Left hindlimb (tissue), 1 donor: ENCODE measurements around the gene NPAS2.

Experiments used
- DNase-seq: peaks from one replicate; pipeline ENCODE4 v3.0.0-alpha.2; 2018

NPAS2 gene

DNA sequence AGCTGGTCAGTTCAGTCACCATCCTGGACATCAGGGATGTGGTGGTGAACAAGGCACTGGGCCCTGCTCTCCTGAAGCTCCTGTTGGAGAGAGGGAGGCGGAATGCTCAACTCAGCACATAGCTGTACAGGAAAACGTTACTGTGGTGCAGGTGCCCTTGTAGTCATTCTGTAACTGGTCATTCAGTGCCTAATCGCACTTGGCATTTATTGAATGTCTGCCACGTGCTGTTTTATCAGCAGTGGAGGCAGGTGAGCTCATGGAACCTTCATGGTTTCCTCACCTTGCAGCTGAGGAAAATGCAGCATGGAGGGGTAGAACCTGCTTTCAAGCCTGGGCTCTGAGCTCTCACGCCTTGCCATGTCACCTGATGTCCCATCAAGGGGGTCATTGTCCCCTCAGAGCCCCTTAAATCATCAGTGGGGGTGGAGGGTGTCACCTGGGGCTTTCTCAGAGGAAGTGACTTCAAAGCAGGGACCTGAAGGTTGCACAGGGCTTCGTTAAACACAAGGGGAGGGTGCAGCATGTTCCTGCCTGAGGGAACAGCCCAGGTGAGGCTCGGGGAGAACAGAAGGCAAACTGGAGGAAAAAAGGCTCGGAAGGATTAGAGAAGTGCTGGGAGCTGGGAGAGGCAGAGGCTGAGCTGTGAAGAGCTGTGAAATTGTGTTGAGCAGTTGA lies 126.1 kb downstream of the NPAS2 start:
- DNase-seq, result no peak

DNA sequence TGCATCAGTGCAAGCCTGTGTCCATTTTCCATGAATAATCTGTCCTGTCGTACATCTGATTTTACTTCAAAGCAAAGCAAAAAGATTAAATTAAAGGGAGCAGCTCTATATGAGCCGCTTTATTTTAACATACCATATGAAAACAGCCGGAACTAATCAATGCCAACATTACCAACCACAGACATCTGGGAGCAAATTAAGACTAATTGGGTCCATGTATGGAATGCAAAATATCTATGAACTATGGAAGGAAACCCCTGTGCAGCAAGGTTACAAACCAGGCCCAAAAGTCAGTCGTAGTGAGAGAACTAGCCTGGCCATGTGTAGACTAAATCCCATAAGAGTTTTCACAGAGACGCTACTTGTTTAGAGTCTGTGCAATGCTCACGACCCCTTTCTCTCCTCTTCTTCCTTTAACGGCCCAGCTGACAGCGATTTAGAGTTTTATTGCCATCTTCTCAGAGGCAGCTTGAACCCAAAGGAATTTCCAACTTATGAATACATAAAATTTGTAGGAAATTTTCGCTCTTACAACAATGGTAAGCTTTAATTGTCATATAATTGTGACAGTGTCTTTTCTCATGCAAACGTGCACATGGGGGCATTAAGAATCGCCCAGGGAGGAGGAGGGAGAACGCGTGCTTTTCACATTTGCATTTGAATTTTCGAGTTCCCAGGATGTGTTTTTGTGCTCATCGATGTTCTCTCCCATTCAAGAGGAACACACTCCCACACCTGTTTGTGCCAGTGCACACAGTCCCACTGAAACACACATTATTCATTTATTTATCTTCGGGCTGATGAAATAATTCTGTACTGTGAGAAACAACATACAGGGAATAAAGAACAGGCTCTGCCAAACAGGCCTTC lies 129.2 kb downstream of the NPAS2 start:
- no peak for DNase-seq

DNA sequence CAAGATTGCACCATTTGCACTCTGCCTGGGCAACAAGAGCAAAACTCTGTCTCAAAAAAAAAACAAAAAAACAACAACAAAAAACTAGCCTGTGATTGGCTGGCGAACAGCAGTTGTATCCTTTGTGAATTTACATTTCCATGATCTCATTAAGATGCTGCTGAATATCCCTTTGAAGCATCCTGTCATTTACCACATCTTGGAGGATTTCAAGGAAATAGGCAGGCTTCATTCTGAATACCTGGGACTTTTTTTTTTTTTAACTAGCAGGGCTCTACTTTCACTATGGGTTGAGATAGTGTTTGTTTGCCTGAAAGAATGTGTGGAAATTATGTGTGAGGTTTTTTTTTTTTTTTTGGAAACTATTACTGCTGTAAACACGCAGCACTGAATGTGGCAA lies 132.6 kb downstream of the NPAS2 start:
- DNase-seq, result no peak

DNA sequence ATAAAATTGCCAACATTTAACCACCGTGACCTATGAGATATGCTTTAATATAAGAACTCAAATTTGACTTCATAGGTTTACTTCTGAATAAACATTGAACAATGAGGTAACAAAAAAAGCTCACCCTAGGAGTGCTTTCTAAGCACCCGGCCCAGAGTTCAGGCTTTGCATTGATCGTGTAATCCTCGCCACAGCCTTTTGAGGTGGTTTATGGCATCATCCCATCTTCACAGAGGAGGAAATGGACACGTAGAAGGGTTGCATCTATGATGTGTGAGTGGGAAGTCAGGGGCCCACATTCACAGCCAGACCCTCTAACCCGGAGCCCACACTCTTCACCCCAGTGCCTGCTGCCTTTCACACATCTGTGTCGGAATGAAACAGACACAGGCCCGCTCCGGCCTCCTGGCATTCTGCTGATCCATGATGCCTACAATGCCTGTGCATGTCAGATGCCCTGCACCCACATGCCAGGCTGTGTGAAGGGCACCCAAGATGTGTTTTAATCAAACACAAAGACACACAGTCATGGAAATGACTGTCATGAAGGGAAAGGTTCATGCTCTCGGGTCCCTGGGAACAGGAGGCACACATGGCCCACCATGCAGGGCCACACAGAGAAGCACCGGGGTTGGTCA lies 133.6 kb downstream of the NPAS2 start:
- DNase-seq, result no peak

GRCh38 chr2:100954044-100954420 lies 134.1 kb downstream of the NPAS2 start:
- DNase-seq, result no peak

DNA sequence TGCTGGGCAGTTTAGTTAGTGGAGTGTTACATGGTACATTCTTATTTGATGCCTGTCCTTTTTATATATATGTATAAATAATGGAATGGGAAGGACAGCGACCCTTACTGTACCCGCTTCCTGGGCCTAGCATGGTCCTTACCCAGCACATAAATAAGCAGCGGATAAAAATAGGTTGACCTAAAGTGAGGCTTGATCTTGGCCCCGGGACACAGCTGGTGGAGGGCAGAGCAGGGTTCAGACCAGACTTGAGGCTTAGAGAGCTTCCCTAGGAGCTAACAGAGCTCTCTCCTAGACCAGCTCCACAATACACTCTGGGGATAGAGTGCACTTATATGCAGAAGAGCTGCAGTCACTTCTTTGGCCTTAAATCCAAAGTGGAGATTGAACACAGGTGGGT lies 135.3 kb downstream of the NPAS2 start:
- no peak for DNase-seq

DNA sequence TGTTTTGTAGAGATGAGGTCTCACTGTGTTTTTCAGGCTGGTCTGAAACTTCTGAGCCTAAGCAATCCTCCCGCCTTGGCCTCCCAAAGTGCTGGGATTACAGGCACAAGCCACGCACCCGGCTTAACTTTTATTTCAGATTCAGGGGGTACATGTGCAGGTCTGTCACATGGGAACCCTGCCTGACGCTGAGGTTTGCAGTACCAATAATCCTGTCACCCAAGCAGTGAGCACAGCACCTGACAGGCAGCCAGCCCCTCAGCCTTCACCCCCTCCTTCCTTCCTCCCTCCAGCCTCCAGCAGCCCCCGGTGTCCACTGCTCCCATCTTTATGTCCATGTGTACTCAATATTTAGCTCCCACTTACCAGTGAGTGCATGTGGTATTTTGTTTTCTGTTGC lies 136.1 kb downstream of the NPAS2 start:
- no peak for DNase-seq

DNA sequence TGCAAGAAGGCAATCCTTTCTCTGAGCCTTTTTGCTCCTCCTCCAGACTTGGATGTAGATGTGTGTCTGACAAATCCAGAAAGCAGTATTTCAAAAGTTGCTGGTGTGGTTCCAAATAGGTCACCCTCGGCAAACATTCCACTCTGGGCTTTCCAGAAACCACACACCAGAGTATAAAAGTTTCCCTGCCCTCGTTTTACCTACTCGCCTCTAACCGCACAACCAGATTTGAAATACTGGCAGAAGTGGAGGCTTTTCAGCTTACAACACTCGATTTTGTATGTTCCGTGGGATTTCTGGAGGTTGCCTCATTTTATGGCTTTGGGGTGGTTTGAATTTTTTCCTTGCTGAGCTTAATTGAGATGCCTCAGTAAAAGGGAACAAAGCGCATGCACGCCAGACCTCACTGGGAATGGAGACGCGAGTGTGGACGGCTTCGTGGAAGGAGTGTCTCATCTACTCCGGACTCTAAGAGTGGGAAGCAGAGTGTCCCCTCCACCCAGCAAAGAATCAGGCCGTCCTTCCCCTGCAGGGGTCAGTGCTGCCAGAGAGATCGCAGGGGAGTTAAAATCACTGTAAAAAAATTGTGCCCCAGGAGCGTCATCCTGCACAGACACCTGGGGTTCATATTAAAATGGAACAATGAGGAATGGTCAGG lies 138.2 kb downstream of the NPAS2 start:
- DNase-seq, result peak; percentile 82

DNA sequence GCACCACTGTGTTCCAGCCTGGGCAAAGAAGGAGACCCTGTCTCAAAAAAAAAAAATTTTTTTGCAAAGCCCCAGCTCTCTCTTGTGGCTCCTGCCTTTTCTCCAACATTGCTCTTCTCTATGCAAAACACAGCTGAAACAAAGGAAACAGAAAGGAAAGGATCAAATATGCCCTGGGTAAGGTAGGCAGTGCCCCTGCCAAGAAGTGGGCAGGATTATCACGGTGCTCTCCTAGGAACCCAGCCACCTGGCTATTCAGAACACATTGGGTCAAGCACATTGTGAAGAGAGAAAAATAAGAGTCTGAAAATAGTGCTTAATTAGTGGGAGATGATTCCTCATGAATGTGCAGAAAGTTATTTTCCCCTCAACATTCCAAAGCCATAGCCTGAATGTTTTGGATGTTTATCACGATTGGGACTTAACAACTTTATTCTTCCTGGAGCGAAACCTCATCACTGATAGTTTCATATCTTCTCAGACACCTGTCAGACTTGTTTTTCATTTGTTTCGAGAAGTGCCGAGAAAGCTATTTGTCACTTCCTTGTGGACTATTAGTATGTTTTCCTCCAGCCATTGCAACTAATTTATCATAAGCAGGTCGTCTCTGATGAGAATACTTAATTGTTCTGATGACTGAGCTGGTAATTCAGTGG lies 139.4 kb downstream of the NPAS2 start:
- DNase-seq, result no peak

- DNase-seq, result no peak
These were observed 140.7 kb downstream of the NPAS2 start for GRCh38 chr2:100960688-100961087.

GRCh38 chr2:100962366-100963025 lies 142.6 kb downstream of the NPAS2 start:
- no peak for DNase-seq

DNA sequence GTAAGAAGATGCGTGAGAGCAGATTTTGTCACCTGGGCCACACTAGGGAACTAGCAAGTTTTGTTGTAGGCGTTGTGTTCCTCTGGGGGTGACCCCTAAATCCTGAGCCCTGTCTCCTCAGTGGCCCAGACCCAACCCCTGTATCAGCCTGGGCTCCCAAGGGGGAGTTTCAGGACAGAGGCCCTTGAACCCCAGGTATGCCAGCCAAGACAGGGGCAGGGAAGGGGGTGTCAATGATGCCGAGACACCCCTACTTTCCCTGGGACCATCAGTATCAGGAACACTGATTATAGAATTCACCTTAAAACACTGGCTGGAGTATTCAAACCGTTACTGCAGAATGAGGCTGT lies 143.1 kb downstream of the NPAS2 start:
- DNase-seq, result no peak

GRCh38 chr2:100964222-100964621 lies 144.3 kb downstream of the NPAS2 start:
- DNase-seq, result no peak

GRCh38 chr2:100964681-100965169 lies 144.8 kb downstream of the NPAS2 start:
- peak; percentile 83 for DNase-seq

DNA sequence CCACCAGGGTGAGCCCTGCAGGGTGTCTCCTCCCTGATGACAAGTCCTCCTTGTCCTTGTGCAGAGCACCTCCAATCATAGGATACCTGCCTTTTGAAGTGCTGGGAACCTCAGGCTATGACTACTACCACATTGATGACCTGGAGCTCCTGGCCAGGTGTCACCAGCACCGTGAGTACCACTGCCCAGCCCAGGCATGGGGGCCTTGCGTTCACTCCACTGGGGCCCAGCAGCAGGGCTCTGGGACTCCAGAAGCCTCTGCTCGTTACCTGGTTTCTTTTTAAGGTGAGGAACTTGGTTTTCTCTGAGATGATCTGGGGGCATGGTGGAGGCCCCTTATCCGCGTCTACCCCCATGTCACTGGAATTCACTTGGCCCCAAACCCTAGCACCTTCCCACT lies 145.7 kb downstream of the NPAS2 start:
- DNase-seq, result no peak

GRCh38 chr2:100967716-100968115 lies 147.8 kb downstream of the NPAS2 start:
- DNase-seq, result no peak

- no peak for DNase-seq
These were observed 148.5 kb downstream of the NPAS2 start for GRCh38 chr2:100968146-100969145.

DNA sequence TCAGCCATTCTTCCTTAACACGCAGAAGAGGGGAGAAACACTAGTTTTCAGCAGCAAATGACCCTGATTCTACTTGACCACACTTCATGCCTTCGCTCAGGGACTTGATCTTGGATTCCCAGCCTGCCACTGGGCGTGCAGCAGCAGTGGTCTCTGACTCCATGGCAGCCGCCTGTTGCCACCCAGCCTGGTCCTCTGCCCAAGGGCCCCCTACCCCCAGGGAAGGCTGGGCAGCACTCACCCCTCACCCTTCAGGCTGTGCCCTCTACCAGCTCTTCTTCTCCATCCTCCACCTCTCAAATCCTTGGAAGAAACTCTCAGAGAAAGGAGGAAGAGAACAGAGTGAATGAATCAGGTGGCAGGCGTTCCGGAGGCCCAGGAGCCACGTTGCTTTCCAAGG lies 150.1 kb downstream of the NPAS2 start:
- DNase-seq, result no peak

- DNase-seq, result no peak
These were observed 151.3 kb downstream of the NPAS2 start for GRCh38 chr2:100971221-100971620.

- DNase-seq, result no peak
These were observed 152.5 kb downstream of the NPAS2 start for GRCh38 chr2:100972452-100972851.
